ENCODE measurements around the gene STUM.

DNA sequence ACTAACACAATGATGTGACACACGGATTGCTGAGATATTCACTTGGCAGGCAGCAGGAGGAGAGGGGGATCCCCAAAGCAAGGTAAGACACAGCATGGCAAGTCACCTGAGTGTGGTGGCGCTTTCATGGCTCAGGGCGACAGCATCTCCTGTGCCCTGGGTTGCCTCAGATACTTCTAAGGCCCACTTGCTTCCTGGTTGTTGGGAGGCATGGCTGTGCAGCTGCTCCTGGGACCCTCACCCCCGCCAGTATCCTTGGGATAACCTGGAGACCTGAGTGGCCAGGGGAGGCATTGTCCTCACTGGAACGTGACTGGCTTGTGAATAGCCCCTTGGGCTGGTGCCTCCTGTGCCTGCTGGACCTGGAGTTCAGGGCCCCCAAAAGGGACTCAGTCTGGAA, 69.8 kb downstream of the STUM start:
- TF ChIP-seq TAF1 (IDR thresholded peaks at IDR 0.05; ENCODE audit: low read depth, low read length) (no peak), POLR2A (IDR thresholded peaks at IDR 0.05; ENCODE audit: control extremely low read depth in 1 of 2, low read depth in 2 of 2, low read length in 2 of 2) (no peak), POLR2AphosphoS5 (IDR thresholded peaks at IDR 0.05; ENCODE audit: low read depth, low read length) (no peak), ASH2L (IDR thresholded peaks at IDR 0.05; ENCODE audit: low read length) (no peak), EZH2 (IDR thresholded peaks at IDR 0.05; ENCODE audit: low read depth, low read length, severe bottlenecking) (no peak), TBP (IDR thresholded peaks at IDR 0.05; ENCODE audit: low read depth, low read length) (no peak), JUND (IDR thresholded peaks at IDR 0.05; ENCODE audit: low read length) (no peak), RNF2 (IDR thresholded peaks at IDR 0.05; ENCODE audit: borderline replicate concordance, low read depth, low read length, missing control alignments, poor library complexity, severe bottlenecking) (no peak)
- TF ChIP-seq, protein P1, sequence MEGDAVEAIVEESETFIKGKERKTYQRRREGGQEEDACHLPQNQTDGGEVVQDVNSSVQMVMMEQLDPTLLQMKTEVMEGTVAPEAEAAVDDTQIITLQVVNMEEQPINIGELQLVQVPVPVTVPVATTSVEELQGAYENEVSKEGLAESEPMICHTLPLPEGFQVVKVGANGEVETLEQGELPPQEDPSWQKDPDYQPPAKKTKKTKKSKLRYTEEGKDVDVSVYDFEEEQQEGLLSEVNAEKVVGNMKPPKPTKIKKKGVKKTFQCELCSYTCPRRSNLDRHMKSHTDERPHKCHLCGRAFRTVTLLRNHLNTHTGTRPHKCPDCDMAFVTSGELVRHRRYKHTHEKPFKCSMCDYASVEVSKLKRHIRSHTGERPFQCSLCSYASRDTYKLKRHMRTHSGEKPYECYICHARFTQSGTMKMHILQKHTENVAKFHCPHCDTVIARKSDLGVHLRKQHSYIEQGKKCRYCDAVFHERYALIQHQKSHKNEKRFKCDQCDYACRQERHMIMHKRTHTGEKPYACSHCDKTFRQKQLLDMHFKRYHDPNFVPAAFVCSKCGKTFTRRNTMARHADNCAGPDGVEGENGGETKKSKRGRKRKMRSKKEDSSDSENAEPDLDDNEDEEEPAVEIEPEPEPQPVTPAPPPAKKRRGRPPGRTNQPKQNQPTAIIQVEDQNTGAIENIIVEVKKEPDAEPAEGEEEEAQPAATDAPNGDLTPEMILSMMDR (IDR thresholded peaks at IDR 0.05; ENCODE audit: control extremely low read depth in 1 of 3, insufficient read depth in 1 of 3, low read depth in 1 of 3, low read length in 3 of 3): no peak
- TF ChIP-seq, protein P2, sequence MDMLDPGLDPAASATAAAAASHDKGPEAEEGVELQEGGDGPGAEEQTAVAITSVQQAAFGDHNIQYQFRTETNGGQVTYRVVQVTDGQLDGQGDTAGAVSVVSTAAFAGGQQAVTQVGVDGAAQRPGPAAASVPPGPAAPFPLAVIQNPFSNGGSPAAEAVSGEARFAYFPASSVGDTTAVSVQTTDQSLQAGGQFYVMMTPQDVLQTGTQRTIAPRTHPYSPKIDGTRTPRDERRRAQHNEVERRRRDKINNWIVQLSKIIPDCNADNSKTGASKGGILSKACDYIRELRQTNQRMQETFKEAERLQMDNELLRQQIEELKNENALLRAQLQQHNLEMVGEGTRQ (IDR thresholded peaks at IDR 0.05; ENCODE audit: low read length): no peak

Measured in H1 (cell line).